Psoas muscle (tissue), 8 donors: ENCODE measurements around the gene CALML6. TPM values are rescaled to one million over a fixed set of nuclear protein-coding genes. Genes with fewer than 3 reads are reported as not detected.

Experiments used
- ATAC-seq, 4 donors: fragments of 200-7000 bp; cut with Tn5 transposase; one replicate each; pipeline ENCODE4 v1.9.1; 2020; ENCODE audit warnings: moderate library complexity in 3 of 4, mild to moderate bottlenecking in 2 of 4
- DNase-seq, 2 donors: peaks; one replicate each; pipeline ENCODE4 v3.0.0-alpha.2; 2020
- H3K27ac ChIP-seq: fragments of 200-600 bp; one replicate; pipeline ENCODE4 v1.8.0; 2022
- H3K27me3 ChIP-seq, 3 donors: fragments of 200-600 bp in 1 of 3; one replicate each; pipeline versions ENCODE4 v1.6.1 to v1.8.0; 2013 to 2022; ENCODE audit warnings: low read length in 2 of 3, mild to moderate bottlenecking in 2 of 3, moderate library complexity in 1 of 3; ENCODE audit not compliant: insufficient read depth in 3 of 3
- H3K36me3 ChIP-seq, 2 donors: fragments of 200-600 bp in 1 of 2; one replicate each; pipeline versions ENCODE4 v1.6.1 to v1.8.0; 2013 to 2022; ENCODE audit warnings: low read depth in 1 of 2, mild to moderate bottlenecking in 1 of 2, moderate library complexity in 1 of 2; ENCODE audit not compliant: insufficient read depth in 1 of 2
- H3K4me1 ChIP-seq: fragments of 200-600 bp; one replicate; pipeline ENCODE4 v1.8.0; 2022
- H3K4me3 ChIP-seq: fragments of 200-600 bp; one replicate; pipeline ENCODE4 v1.8.0; 2022; ENCODE audit warnings: mild to moderate bottlenecking
- H3K9me3 ChIP-seq: fragments of 200-600 bp; one replicate; pipeline ENCODE4 v1.8.0; 2022
- CTCF ChIP-seq: fragments of 200-600 bp; IDR thresholded peaks from one replicate; pipeline ENCODE4 v1.8.0; 2022; ENCODE audit warnings: antibody characterized with exemption
- WGBS, 3 donors: extraction: QIAGEN DNeasy Blood & Tissue Kit; methylation state at CpG; one replicate each; pipeline versions ENCODE4 v1.1.6 to v1.1.7; 2013; 5-methylcytosine and 5-hydroxymethylcytosine counted together
- intact Hi-C, 2 donors: fragments of 100-400 bp; cut with DNase I; formaldehyde crosslinking; loops; one replicate each; pipeline versions ENCODE4 v1.11.0 to v1.14.2; 2022
- polyA plus RNA-seq, 3 donors: library from polyadenylated mRNA; stranded (reverse); fragments of 200-250 nt; gene quantifications; one replicate each; pipeline ENCODE4 v1.2.3, GENCODE V29; 2013
- total RNA-seq, 4 donors: library from RNA; stranded (reverse); fragmentation: NEBNext Ultra II Directional in 2 of 4; extraction: Animal tissue kit (Norgen Biotek cat#: 25700) in 2 of 4; gene quantifications; one replicate each; pipeline versions ENCODE4 v1.2.1 to v1.2.4, GENCODE V29; 2021 to 2023
- donor health status: healthy with polysubstance abuse.
- donor health status: DM: no; HTN: no; CAD: no; lungs with moderate emphysema.
- donor health status: Bipolar disorder and iron deficiency.
- donor health status: healthy.
- donor health status: DM: yes; HTN: yes; CAD: no.
- donor health status: DM: no; HTN: no; CAD: no.
- donor health status: DM: no; HTN: no; CAD: no.
- donor health status: DM: yes; HTN: yes; CAD: no.

The CALML6 gene
- total and polyA plus RNA-seq, 7 donors: 4.2 to 75.4 (median 25.6) TPM

GRCh38 chr1:1960480-1961196, 45.6 kb downstream of the CALML6 start:
- TF ChIP-seq CTCF: no peak
- intact Hi-C loops: loop anchor here (2.0 to 5.0 kb wide), 2 partner anchors 84 to 87 kb away; no protein-coding TSS in a partner anchor
- Histone ChIP-seq H3K4me1 (no peaks in the 10 kb centered on the region), H3K27me3 (peaks cover 0 to 98% (median 15%) of the 10 kb centered on the region in 3 donors), H3K36me3 (no peaks in the 10 kb centered on the region), H3K27ac (no peak overlapping the region), H3K4me3 (no peak overlapping the region), H3K9me3 (no peaks in the 10 kb centered on the region)
- ATAC-seq: no peak
- DNase-seq: no peak
- 32 to 39% (median 36%) methylated on average over 17 of the region's 17 CpGs for WGBS, 3 donors

- 66 to 75% (median 69%) methylated on average over 2 of the region's 2 CpGs for WGBS, 3 donors
- Histone ChIP-seq H3K27me3 (peaks cover 0 to 97% (median 20%) of the 10 kb centered on the region in 3 donors), H3K4me3 (no peak overlapping the region), H3K36me3 (no peaks in the 10 kb centered on the region), H3K4me1 (no peaks in the 10 kb centered on the region), H3K9me3 (no peaks in the 10 kb centered on the region), H3K27ac (no peak overlapping the region)
- intact Hi-C loops: loop anchor here in 1 of 2 donors (5.0 kb wide), 1 partner anchor 85 kb away; no protein-coding TSS in a partner anchor
- DNase-seq (no peak), ATAC-seq (no peak)
- no peak for TF ChIP-seq CTCF
Measured at GRCh38 chr1:1962752-1963151, 47.7 kb downstream of the CALML6 start.

- no peak overlapping the region for H3K27ac ChIP-seq
- no peaks in the 10 kb centered on the region for H3K36me3 ChIP-seq
- H3K27me3 ChIP-seq: peaks cover 0 to 97% (median 17%) of the 10 kb centered on the region in 3 donors
- WGBS, 3 donors: 79 to 83% (median 79%) methylated on average over 17 of the region's 17 CpGs
- ATAC-seq: no peak
- H3K4me3 ChIP-seq: no peak overlapping the region
- intact Hi-C loops: loop anchor here in 1 of 2 donors (5.0 kb wide), 1 partner anchor 84 kb away; no protein-coding TSS in a partner anchor
- H3K4me1 ChIP-seq: no peaks in the 10 kb centered on the region
- no peak for DNase-seq
- no peaks in the 10 kb centered on the region for H3K9me3 ChIP-seq
- TF ChIP-seq CTCF: no peak
Measured at GRCh38 chr1:1963570-1963969, 48.5 kb downstream of the CALML6 start.

GRCh38 chr1:1964811-1965210, 49.8 kb downstream of the CALML6 start:
- WGBS, 3 donors: 71 to 73% (median 72%) methylated on average over 25 of the region's 25 CpGs
- H3K4me3 ChIP-seq: no peak overlapping the region
- ATAC-seq: no peak

More at GRCh38 chr1:1964811-1965210, 49.8 kb downstream of the CALML6 start:
- Histone ChIP-seq H3K9me3 (no peaks in the 10 kb centered on the region), H3K36me3 (no peaks in the 10 kb centered on the region), H3K27me3 (peaks cover 0 to 86% (median 14%) of the 10 kb centered on the region in 3 donors), H3K4me1 (no peaks in the 10 kb centered on the region), H3K27ac (no peak overlapping the region)
- no peak for TF ChIP-seq CTCF
- DNase-seq: no peak
- intact Hi-C loops: loop anchor here in 1 of 2 donors (5.0 kb wide), 1 partner anchor 82 kb away; no protein-coding TSS in a partner anchor
